GM10266 (cell line): ENCODE data around the gene GNB1.

Source experiments
- DNase-seq: peaks from one replicate; pipeline ENCODE4 v3.0.0; 2012; ENCODE audit errors: extremely low spot score
- CTCF ChIP-seq: IDR thresholded peaks from 2 replicates; pipeline ENCODE4 v1.5.1; 2012; ENCODE audit warnings: mild to moderate bottlenecking, low read depth; ENCODE audit not compliant: control insufficient read depth, insufficient read depth; ENCODE audit errors: missing control alignments

GNB1 gene

DNA sequence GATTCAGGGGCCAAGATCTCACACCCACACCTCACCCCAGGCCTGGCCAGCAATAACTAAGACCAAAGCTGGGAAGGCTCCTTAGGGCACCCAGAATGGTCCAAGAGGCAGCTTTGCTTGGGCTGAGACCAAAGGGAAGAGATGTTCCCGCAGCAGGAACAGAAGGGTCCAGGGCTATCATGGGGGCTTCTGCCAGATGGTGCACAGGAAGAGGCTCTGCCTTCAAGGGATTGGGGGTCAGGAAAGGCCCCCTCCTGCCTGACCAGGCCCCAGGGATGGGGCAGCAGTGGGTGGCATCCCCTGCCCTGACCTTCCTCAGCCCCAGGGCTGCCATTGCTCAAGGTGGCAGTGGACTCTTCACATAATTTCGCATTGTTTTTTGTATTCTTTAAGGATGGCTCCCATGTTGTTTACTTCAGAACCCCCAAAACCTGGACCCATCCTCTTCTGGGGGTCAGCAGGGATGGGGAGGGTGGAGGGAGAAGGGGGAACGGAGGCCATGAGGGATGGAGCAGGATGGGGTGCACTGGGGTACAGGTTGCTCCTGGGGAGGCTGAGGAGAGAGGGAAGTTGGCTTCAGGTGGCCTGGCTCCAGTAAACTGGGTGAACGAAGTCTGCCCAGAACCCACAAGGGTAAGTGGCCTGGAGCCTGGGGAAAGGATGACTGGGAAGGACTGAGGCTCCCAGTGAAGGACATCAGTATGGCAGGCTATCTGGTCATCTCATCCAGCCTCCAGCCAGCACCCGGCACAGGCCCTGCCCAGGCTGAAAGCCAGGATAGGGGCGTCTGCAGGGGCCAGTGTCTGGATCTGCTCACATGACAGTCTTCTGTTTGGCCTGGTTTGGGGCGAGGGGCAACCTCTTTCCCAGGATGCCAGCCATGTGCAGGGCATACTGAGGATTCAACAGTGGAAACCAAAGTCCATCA lies 110.0 kb downstream of the GNB1 start:
- no peak for TF ChIP-seq CTCF
- no peak for DNase-seq

DNA sequence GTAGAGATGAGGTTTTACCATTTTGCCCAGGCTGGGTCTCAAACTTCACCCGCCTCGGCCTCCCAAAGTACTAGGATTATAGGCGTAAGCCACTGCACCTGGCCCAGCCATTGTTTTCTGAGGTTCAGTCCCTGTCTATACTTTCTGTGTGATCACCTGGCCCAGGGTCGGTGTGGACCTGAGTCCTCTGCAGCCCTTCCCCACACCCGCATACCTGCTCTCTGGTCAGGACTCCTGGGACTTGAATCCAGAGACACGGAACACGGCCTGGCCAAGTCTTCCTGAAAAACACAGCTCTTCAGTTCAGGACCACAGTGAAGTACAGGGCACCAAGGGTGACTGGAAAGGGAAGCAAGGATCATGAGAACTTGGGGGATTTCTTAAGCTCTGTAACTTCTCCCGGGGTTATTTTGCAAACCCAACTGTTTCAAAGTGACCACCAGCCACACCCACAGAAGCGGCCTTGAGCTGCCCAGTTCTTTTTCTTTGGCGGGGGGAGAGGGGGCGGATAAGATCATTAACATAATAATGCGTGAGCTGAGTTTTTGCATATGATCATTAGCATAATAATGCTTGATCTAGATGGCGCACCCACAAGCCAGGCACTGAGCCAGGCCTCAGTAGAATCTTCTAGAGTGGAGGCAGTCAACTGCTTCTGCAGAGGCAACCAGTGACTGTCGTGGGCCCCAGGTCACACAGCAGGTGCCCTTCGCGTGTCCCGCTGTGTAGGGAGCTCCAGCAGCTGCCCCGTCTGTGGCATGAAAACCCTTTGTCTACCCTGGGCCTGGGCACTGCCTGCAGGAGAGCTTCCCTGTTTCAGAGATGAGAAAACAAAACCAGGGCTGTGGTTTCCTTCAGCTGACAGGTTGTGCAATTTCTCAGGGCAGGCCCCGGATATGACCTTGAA lies 110.9 kb downstream of the GNB1 start:
- TF ChIP-seq CTCF, result no peak
- DNase-seq, result peak; percentile 88

DNA sequence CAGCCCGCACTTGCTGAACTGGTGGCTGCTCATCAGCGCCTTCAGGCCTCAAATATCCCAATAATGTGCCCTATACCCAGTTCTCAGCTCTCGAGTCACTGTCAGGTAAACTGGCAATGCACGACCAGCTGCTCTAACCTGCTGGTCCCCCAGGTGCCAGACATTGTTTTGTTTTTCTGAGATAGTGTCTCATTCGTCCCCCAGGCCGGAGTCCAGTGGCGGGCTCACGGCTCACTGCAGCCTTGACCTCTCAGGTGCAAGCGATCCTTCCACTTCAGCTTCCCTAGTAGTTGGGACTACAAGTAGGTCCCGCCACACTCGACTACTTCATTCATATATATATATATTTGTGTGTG lies 111.6 kb downstream of the GNB1 start:
- no peak for TF ChIP-seq CTCF
- no peak for DNase-seq

- peak; percentile 50 for TF ChIP-seq CTCF
- DNase-seq, result peak; percentile 96
Measured at GRCh38 chr1:1778663-1779319, 112.1 kb downstream of the GNB1 start.

DNA sequence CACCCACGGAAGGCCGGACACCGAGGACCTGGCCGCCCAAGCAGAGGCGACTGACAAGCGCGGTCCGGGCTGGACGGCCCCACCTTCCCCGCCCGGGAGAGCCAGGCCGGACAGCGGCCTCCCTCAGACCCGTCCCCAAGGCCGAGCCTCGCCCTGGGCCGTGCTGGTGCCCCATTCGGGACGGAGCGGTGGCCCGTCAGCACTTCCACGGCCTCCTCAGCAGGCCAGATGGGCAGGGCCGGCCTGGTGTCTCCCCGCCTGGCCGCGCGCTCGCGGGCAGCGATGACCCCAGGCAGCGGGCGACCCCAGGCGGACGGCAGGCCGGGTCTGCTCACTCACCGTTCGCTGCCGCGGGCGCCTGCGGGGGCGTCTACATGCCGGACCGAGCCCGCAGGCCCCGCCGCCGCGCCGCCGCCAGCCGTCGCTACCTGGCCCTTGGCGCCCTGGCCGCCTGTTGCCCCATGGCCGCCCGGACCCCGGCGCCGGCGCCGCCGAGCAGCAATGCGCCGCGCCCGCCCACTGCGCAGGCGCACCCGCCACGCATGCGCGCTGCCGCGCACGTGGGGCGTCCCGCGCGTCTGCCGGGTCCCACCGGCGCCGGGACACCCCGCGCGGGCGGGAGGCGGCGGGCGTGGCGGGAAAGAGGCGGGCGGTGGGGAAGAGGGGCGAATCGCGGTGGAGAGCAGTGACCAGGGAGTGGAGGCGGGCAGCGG lies 112.8 kb downstream of the GNB1 start, which contains the start of gene NADK:
TSS of gene NADK (minus strand) at position 521 of the 713 bp plus-strand sequence. CDS start 13,064 bp downstream, outside the sequence.
- peak; percentile 14 for TF ChIP-seq CTCF
- peak; percentile 96 for DNase-seq

DNA sequence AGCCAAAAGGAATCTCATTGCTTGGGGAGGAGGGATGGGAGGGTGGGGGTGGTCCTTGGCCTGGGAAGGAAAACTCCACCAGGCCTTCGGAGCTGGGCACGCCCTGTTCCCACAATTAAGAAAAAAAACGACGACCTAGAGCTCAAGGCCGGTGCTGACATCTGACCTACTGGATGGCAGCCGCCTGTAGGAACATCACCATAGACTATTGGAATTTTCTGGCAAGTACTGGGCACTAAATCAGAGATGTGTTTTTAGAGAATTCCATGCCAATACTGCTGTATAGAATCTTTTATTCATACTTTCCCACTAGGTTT lies 113.3 kb downstream of the GNB1 start:
- DNase-seq, result no peak
- TF ChIP-seq CTCF, result no peak
